HG03175 (cell line): Measurements from ENCODE around the gene FAM222B.
"Not testable (repeated sequence)": the region's sequence is repeated elsewhere in the genome, so short reads cannot be mapped to it uniquely, and the experiment has no call there.

Experiments
- ATAC-seq: cut with Tn5 transposase; IDR thresholded peaks from one replicate; pipeline ENCODE4 v1.9.1; 2021; ENCODE audit warnings: mild to moderate bottlenecking, moderate library complexity; ENCODE audit not compliant: unreplicated experiment

The FAM222B gene

GRCh38 chr17:28841901-28842281, 699 bp downstream of the FAM222B start:
- ATAC-seq: no peak

DNA sequence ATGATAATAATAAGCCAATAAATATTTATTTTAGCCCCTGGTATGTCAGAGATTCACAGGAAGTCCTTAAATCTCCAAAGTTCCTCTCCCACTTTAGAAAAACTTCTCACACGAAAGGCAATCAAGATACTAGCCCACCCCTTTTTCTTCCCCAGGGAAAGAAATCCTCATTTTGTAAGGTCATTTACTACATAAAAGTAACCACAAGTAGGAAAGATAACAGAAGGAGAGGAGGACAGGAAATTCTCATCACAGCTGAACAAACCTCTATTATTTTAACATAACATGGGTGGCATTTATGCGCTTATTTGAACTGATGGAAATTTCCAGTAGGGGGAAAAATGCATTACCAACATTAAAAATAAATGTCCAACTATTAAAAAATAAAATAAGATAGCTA, 3.4 kb downstream of the FAM222B start:
- no peak for ATAC-seq

GRCh38 chr17:28836541-28836940, 6.0 kb downstream of the FAM222B start:
- not testable (repeated sequence) for ATAC-seq

DNA sequence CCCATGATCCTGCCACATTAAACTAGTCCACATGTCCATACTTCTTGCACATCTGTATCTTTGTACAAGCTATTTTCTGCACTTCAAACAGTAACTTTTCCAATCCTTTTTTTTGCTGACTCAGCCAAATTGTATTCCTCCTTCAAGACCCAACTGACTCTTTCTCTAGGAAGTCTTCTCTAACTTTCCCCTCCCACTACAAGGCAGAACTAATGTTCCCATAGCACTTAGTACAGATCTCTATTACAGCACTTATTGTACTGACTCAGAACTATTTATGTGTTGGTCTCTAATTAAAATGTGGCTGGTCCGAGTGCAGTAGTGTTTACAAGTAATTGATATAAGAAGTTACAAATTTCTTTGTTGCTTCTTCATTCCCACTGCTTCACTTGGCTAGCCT, 8.2 kb downstream of the FAM222B start:
- no peak for ATAC-seq

- no peak for ATAC-seq
These were observed 14.1 kb downstream of the FAM222B start for GRCh38 chr17:28828294-28829040.

GRCh38 chr17:28827672-28828071, 14.9 kb downstream of the FAM222B start:
- no peak for ATAC-seq

GRCh38 chr17:28819582-28819981, 23.0 kb downstream of the FAM222B start:
- ATAC-seq: no peak

DNA sequence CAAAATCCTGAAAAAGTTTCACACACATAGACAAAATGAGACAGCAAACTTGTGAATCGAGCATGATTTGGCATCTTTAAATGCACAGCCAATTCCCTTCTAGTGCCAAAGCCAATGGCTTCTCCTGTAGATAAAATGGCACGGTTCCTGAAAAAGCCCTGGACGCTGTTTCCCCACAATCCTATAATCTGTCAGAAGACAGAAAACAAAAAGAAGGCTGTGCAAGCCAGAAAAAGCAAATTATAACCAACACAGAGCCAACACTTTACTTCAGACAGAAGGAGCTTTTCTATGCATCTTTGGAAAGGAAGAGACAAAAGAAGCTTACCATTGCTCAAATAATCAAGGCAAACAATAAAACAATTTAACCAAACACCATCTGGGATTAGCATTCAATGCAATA, 23.8 kb downstream of the FAM222B start:
- no peak for ATAC-seq

- ATAC-seq: no peak
These were observed 26.1 kb downstream of the FAM222B start for GRCh38 chr17:28816540-28816939.

DNA sequence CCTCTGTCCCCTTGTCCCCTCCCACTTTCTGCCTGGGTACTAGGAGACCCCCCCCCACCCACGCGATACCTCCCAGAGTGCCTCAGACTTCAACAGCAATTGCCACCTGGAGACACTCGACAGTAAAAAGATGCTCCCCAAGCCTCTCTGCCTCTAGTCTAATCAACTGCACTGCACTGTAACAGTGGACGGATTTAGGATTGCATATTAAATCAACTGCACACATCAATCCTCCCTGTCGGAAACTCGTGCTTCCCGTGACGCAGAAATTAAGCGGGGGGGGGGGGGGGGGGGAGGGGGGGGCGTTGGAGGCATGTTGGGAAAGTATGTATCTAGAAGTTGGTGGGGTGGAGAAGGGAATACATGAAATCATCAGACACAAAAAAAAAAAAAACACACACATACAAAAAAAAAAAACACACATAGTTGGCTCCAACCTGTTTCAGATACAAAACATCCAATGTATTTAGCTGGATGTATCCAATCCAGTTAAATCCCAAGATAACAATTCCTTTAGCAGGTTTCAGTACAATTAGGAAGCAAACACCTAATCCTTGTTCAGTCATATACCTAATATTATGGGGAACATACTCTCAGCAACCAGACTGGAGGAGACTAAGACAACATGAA, 29.7 kb downstream of the FAM222B start:
- ATAC-seq: peak; percentile 27

GRCh38 chr17:28812091-28812747, 30.4 kb downstream of the FAM222B start:
- ATAC-seq: peak; percentile 99

GRCh38 chr17:28811651-28812090, 30.9 kb downstream of the FAM222B start:
- no peak for ATAC-seq

- no peak for ATAC-seq
These were observed 32.2 kb downstream of the FAM222B start for GRCh38 chr17:28810437-28810836.

DNA sequence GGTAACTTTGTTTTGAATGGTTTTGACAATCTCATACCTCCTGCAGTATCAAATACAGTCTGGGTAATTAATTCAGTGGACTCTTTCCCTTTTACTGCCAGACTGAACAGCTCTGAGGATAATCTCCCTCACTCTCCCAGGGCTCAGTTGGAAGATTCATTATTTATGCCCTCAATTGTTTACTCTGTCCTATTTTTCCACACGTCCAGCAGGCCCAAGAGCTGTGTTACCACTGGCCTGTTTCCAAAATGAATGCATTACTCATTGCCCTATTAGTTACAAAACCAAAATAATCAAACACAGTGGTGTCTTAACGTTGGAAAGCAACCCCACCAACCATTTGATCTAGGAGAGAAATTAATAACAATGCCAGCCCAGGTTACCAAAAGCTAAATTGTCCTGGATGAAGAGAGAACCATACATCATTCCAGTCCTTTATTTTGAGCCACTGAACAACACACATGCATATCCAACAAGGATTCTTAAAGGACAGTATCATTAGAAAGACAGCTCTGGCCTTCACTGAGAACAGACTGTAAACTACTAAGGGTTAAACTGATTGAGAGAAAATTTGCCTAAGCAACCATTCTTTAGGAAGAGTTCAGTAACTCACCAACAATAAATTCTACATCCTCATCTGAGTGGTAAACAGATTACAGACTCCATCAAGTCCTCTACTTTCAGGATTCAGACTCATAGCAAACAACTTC, 34.5 kb downstream of the FAM222B start:
- no peak for ATAC-seq

DNA sequence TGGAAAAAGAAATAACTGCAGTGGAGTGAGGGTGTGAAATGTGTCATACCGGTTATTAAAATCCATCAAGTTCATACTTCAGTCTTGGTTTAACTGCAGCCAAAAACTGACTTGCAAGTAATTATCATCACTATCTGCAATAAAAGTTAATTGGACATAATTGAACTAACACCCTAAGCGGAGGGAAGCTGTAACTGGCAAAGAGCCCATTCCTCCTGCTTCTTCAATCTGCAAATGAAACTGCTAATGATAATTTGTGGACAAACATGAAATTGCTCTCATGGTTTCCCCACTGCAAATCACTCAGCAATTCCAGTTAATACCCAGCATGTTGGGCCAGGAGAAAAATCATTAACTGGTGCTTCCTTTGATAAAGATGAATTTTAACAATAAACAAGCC, 46.5 kb downstream of the FAM222B start:
- no peak for ATAC-seq

GRCh38 chr17:28794846-28795441, 47.6 kb downstream of the FAM222B start:
- ATAC-seq: not testable (repeated sequence)

GRCh38 chr17:28792877-28793661, 49.5 kb downstream of the FAM222B start:
- ATAC-seq: no peak

DNA sequence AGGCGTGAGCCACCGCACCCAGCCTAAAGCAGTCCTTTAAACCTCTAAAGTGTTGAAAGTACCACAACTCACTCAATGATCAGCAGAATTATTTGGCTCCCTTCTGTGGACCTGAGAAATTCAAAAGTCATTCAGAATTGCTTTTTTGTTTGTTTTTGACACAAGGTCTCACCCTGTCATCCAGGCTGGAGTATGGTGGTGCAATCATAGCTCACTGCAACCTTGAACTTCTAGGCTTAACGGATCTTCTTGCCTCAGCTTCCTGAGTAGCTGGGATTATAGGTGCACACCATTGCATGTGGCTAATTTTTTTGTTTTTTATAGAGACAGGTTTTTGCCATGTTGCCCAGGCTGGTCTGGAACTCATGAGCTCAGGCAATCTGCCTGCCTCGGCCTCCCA, 54.5 kb downstream of the FAM222B start:
- no peak for ATAC-seq

GRCh38 chr17:28783161-28783560, 59.4 kb downstream of the FAM222B start:
- no peak for ATAC-seq

DNA sequence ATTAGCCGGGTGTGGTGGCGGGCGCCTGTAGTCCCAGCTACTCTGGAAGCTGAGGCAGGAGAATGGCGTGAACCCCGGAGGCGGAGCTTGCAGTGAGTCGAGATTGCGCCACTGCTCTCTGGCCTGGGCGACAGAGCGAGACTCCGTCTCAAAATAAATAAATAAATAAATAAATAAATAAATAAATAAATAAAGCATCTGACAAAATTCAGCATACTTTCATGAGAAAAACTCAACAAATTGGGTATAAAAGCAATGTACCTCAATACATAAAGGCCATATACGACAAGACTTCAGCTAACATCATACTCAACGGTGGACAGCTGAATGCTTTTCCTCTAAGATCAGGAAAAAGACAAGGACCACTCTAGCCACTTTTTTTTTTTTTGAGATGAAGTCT, 63.0 kb downstream of the FAM222B start:
- not testable (repeated sequence) for ATAC-seq
